ENCODE results near the gene GFER.
"Not testable (repeated sequence)": the region's sequence is repeated elsewhere in the genome, so short reads cannot be mapped to it uniquely, and the experiment has no call there.

Gene GFER

DNA sequence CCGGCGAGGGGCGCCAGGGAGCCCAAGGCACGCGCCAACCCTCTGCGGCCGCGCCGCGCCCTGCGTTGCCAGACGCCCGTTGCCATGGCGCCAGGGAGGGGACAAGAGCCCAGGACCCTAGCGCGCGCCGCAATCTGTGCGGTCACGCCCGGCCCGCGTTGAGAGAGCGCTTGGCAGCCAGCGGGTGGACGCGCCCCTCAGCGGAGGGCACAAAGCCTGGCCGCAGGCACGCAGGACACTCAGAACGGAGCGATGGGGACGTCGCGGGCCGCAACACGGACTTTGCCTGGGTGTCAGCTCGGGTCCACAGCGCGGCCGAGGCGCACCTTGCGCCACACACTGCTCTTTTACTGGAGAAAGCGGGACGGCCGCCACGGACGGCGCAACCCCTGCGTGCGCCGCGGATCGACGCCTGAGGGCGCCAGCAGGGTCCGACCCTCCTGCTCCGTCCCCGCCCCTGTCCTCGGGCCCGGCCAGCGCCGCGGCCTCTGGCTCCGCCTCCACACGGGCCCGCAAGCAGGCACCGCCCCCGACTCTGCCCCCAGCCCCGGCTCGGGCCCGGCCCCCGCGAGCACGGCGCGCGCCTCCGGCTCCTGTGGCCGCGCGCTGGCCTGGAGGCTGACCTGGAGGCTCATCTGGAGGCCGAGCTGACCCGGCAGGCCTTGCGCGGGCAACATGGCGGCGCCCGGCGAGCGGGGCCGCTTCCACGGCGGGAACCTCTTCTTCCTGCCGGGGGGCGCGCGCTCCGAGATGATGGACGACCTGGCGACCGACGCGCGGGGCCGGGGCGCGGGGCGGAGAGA, at the start of gene GFER:
TSS of gene GFER (plus strand) at position 650 of the 803 bp plus-strand sequence. CDS start at position 676, 26 bp downstream.
- peak; percentile 73 for DNase-seq (ENCODE audit: low read depth in 2 of 2)

DNA sequence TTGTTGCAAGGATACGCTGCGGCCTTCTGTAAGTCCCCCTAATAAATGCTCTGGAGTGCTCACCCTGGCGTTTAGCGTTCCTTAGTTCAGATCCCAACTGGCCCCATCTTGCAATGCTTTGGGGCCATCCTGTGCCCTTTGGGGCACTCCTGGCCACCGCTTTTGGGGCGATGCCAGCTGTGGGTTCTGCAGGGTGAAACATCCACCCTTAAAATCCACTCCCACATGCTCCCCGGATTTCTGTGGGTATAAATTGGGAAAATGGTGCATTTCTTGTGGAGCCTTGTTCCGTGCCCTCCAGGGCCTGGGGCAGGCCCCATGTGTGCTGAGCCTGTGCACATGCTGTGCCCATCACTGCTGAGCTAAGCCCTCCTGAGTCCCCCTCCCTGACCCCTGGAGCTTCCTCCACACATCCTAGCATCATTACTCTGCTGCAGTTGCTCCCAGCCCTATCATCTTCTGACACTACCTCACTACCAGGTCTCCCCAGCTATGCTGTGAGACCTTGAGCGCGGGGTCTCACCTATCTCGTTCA, 47.0 kb upstream of the GFER start:
- DNase-seq (ENCODE audit: low read depth in 2 of 2), result no peak

DNA sequence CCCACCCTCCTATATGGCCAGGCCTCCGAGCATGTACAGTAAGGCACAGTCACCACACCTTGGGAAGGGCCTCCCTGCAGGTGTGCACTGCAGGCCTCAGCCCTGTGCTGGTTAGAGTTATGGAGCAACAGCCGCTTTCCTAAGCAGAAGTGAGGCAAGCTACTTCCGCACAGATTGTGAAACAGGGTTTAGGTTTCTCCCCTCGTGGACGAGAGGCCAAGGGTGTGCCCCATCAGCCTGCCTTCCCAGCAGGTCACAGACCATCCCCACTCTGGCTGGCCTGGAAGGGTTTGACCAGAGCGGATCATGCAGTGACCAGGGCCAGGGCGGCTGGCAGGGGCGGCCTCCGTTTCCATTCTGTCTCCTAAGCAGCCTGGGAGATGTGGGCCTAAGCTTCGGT, 45.7 kb upstream of the GFER start:
- no peak for DNase-seq (ENCODE audit: low read depth in 2 of 2)

DNA sequence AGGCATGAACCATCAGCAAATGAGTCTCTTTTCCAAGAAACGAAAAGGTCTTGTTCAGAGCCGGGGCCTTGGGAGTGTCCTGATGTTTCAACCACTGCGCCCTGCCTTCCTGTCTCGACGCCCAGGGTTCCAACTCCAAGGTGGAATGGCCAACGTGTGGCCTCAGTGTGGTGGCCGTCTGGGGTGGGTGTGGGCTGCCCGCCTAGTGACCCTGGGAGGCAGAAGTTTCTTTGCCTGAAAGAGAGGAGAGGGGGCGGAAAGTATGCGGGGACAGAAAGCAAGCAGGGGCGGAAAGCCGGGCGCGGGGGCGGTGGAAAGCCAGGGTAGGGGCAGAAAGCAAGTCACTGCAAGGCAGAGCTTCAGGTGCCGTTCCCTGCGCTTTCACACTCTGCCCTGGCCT, 45.1 kb upstream of the GFER start:
- DNase-seq (ENCODE audit: low read depth in 2 of 2), result no peak

DNA sequence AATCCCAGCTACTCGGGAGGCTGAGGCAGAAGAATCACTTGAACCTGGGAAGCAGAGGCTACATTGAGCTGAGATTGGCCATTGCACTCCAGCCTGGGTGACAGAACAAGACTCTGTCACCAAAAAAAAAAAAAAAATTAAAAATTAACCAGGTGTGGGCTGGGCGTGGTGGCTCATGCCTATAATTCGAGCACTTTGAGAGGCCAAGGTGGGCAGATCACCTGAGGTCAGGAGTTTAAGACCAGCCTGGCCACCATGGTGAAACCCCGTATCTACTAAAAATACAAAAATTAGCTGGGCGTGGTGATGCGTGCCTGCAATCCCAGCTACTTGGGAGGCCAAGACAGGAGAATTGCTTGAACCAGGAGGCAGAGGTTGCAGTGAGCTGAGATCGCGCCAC, 44.2 kb upstream of the GFER start:
- DNase-seq (ENCODE audit: low read depth in 2 of 2), result not testable (repeated sequence)

DNA sequence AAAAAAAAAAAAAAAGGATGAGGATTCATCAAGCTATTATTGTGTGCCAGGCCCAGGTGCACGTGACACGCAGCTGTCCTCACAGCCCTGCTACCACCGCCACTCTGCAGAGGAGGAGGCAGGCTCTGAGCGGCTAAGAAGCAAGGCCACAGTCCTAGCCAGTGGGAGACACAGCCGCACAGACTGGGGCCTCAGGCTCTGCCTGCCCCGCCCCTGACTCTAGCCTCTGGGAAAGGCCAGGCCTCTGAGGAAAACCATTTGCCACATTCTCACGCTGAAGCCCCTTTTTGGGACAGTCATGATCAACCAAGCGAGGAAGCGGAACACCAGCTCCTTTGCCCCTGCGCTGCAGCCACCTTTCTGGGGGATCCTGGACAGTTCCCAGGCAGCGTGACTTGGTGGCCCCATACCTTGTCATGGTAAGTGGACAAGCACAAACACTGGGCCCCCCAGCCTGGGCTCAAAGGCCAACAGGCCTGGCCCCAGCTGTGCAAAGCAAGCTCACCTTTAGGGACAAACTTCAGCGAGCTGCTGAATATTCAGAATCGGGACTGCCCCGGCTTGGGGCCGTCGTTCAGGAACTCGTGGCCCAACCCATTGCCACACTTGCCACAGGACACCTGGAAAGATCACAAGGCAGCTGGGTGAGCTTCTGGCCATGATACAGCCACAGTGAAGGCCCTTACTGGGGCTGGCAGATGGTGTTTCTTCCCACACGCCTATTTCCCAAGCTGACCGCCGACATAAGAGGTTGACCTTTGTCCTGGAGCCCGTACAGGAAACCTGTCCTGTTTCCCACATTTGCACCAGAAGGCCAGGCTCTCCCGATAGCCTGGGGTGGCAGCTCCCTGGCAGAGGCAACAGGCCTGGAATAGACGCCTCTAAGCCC, 43.5 kb upstream of the GFER start:
- no peak for DNase-seq (ENCODE audit: low read depth in 2 of 2)

DNA sequence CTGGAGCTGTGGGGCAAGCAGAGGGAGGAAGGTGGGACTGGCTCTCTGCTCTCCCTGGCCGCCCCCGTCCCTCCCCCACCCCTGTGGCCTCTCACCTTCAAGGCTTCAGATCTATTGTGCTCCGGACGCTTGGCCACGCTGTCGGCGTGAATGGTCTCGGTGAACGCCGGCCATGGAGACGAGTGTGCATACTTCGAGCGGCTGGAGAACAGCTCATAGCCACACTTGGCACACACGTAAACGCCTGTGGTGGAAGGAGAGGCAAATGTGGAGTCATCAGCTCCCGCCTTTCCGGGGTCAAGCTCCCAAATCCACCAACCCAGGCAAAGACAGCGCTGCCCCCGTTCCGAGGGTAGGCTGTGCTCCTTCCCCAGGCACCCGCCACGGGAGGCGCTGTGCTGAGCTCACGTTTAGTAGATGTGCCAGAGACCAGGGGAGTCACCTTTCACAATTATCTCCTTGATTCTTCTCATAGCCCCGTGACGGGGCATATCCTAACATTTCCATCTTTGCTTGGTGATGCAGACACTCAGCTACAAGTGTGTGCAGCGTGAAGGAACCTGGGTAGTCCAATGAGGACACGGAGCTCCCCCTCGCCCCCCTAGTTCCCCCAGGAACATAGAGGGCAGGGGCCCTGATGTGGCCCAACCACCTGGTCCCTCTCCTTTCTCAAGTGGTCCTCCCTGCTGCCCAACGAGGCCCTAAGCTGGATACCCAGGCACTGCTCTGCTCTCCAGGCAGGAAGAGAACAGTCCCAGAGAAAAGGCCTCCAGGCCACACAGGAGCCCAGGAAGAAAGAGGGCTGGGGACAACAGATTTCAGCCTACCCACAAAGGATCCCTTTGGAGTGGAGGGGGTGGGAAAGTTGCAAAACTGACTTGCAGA, 42.6 kb upstream of the GFER start:
- DNase-seq (ENCODE audit: low read depth in 2 of 2), result no peak

DNA sequence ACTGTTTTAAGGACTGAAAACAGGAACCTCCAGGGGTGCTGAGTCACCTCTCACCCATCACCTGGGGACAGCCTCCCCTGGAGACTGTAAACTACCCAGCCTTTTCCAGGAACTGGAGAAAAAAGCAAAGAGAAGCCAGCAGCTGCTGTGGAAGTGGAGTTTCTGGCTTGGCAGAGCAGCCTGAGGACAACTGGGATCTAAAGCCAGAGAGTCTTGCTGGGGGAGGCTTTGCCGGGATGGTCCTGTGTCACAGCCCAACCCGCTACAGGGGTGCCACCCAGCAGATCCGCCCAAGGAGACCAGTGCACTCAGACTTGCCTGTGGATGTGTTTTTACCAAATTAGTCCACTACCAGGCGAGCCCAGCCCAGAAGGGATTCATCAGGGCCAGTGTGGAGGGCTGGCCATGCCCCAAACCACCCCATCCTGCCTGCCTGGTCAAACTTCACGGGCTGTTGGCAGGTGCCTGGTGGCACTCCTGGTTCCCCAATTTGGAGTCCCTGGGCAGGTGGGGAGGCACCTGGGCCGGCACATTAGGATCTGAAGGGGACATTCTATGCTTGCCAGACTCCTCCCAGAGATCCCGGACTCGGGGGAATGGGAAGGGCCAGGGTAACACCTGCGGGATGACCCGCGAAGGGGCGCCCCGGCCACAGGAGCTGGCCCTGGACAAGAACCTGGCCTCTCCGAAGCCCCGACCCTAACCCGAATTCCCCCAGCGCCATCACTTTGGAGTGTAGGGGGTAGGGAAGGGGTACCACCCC, 41.8 kb upstream of the GFER start:
- no peak for DNase-seq (ENCODE audit: low read depth in 2 of 2)

DNA sequence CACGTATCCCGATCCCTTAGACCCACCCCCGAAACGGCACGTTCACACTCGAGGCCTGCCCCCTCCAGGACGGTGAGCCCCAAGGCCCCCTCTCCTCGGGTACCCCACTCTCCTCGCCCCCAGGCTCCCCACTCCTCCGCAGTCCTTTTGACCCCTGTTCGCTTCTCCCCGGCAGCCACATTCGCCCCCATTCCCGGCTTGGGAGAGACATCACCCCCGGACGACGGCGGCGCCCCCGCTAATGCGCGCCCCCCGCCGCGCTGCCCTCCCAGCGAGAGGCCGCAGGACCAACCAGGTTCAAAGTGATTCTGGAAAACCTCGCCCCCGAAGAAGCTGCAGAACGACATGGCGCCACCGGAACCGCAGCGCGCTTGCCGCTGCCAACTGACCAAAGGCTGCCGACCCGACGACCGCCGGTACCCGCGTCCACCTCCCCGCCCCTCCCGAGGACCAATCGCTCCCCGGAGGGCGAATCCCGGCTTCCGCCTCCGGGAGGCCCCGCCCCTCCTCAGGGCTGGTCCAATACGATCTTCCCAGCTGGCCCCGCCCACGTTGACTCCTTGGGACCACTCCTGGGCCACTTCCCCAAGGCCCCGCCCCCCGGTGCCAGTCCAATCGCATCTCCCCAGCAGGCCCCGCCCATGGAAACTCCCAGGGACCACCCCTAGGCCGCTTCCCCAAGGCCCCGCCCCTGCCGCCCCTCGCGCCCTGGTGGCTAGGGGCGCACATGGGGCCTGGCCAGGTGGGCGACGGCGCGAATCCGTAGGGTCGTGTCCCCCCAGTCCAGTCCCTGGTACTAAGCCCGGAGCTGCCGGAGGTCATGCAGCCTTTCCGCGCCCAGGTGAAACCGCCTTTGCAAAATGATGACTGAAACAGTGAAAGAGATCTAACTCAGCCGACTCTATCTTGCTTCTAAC, 40.9 kb upstream of the GFER start, which contains the start of gene MSRB1:
TSS of gene MSRB1 (minus strand) at position 390 of the 917 bp plus-strand sequence. CDS start at position 347, 43 bp downstream.
- DNase-seq (ENCODE audit: low read depth in 2 of 2), result peak; percentile 95 to 96

DNA sequence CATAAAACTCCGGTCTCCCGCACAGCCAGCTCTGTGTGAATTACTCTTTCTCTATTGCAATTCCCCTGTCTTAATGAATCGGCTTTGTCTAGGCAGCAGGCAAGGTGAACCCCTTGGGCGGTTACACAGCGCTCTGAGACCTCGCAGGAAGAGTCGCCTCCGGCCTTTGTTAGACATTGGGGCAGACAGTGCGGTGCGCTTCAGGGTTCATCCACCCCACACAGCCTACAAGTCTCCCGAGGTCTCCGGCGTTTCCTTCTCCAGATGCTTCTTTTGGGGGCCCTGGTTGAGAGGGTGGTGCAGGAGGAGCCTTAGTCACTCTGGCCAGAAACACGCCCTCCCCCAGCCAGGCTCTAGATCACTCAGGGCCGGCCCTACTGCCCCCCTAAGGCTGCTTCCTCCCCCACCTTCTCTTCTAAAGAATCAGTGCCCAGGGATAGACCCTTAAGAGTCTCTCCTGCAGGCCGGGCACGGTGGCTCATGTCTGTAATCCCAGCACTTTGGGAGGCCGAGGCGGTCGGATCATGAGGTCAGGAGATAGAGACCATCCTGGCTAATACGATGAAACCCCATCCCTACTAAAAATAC, 39.3 kb upstream of the GFER start:
- no peak for DNase-seq (ENCODE audit: low read depth in 2 of 2)

DNA sequence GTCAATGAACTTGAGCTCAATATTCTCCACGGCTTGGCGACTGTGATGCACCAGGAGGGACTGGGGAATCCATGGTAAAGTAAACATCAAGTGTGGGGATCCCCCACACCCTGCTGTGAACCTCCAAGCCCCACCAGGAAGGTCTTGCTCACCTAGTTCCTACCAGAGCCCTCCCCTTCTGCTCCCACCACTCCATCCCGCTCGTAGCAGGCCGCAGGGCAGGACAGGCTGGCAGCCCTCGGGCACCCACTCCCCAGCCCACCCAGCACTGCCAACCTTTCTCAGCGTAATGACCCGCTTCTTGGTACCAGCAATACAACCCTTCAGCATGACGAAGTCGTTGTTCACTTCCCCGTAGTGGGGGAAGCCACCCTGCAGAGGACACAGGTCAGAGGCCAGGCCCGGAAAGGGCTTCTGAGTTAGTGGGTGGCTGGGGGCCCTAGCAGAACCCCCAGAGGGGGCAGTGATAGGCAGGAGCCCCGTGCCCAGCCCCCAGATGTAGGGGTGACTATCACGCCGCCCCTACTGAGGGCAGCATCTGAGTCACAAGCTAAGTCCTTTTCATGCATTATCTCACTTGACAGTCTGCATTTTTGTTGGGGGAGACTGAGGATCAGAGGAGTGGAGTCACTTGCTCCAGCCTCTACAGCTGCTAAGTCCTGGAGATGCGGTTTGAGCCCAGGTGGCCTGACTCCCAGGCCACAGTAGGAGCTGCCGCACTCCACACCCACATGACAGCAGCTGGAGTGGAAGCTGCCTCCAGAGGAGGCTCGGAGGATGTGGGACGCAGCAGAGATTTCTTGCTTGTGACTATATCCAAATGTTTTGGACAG, 38.2 kb upstream of the GFER start:
- DNase-seq (ENCODE audit: low read depth in 2 of 2), result no peak

DNA sequence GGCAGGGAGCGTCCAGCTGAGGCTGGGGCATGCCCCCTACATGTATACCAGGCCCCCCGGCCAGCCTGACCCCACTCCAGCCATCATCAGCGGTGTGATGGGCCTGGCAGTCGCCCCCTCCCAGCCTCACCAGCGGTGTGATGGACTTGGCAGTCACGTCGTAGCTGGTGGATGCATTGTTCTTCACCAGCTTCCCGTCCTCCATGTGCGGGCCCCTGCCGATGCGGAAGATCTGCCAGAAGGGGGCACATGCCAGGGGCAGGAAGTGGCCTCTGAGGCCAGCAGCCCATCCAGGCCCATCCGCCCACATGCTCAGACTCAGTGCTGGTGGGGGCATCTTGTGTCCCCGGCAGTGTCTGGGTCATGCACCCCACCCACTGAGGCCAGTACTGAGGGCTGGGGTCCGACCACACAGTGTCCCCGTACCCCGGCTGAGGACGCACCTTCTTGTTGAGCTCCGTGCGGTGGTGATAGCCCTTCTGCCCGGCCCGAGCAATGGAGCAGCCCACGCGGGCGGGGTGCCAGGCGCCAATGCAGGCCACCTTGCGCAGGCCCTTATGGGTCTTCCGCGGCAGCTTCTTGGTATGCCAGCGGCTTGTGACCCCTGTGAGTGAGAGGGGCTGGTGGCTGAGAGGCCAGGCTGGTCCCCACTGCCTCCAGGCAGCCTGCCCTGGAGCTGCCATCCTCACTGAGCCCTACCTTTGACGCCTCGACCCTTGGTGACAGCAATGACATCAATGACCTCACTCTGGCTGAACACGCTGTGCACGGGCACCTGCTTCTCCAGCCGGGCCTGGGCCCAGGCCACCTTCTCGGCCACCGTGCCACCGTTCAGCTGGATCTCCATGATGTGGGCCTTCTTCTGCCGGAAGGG, 37.3 kb upstream of the GFER start:
- no peak for DNase-seq (ENCODE audit: low read depth in 2 of 2)

DNA sequence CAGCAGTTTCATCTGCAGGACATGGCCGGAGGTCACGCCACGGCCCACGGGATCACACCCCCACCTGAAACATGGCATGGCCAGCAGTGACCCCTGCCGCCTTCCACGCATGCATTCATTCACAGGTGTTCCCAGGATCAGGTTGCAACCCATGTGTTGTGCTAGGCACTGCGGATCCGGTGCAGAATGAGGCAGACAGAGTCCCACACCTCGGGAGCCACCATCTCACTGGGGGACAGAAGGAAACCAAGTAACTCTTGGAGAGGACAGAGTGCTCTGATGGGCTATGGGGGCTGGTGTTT, 36.7 kb upstream of the GFER start:
- DNase-seq (ENCODE audit: low read depth in 2 of 2), result no peak

DNA sequence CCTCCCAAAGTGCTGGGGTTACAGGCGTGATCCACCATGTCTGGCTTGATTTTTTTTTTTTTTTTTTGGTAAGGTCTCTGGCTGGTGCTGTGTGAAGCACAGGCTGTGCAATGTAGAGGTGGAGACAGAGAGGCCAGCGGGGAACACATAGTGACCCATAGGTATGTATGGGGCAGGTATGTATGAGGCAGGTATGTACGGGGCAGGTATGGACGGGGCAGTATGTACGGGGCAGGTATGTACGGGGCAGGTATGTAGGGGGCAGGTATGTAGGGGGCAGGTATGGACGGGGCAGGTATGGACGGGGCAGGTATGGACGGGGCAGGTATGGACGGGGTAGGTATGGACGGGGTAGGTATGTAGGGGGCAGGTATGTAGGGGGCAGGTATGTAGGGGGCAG, 34.5 kb upstream of the GFER start:
- no peak for DNase-seq (ENCODE audit: low read depth in 2 of 2)

DNA sequence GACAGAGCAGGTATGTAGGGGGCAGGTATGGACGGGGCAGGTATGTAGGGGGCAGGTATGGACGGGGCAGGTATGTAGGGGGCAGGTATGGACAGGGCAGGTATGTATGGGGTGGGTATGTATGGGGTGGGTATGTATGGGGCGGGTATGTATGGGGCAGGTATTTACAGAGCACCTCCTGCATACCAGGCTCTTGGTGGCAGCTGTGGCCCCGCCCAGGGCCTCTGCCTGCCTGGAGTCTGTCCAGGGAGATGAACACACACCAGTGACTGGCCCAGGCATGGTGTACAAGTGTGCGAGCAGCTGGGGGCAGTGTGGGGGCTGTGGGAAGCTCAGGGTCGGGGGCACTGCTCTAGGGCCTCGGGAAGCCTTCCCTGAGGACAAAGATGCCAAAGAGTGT, 33.9 kb upstream of the GFER start:
- no peak for DNase-seq (ENCODE audit: low read depth in 2 of 2)

DNA sequence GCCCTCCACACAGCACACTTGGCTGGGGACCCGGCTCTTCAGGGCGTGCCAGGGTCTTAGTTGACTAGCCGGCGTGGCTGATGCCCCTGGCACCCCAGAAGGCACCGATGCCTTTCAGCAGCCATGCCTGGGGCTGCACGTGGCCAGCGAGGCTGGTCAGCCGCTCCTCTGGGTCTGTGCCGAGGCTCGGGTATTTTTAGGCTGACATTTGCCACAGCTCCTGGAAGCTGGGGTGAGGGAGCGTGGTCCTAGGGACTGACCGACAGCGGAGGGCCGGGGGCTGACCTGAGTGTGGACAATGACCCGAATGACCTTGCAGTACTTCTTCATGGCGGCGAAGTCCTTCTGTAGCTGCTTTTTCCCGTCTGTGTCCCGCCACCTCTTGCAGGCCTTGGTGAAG, 33.4 kb upstream of the GFER start:
- no peak for DNase-seq (ENCODE audit: low read depth in 2 of 2)

DNA sequence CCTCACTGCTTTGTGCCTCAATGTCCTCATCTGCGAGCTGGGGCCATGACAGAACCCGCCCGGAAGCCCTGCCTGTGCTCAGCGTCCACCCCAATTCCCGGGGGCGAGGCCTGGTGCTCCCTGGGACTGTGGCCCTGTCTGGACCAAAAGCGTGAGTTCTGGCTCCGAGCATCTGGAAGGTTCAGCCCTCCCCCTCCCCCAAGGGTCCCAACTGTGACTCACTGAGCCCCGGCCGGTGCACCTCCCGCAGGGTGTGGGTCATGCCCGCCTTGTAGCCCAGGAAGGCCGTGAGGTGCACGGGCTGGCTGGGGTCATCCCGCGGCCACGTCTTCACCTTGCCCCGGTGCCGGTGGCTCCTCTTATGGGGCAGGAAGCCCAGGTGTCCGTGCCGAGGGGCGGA, 30.3 kb upstream of the GFER start:
- no peak for DNase-seq (ENCODE audit: low read depth in 2 of 2)
